NCI-H128 (cell line): ENCODE data around the gene MEIOSIN.
"Not testable (repeated sequence)": the region's sequence is repeated elsewhere in the genome, so short reads cannot be mapped to it uniquely, and the experiment has no call there.

Experiments used
- DNase-seq: peaks from one replicate; lab custom pipeline; 2025; ENCODE audit not compliant: unreplicated experiment; lab: John Stamatoyannopoulos, UW

MEIOSIN gene

GRCh38 chr19:45798995-45799517 lies 65.8 kb downstream of the MEIOSIN start:
- DNase-seq = peak; percentile 53

GRCh38 chr19:45799541-45799940 lies 66.3 kb downstream of the MEIOSIN start:
- DNase-seq = not testable (repeated sequence)

GRCh38 chr19:45800070-45800553 lies 66.9 kb downstream of the MEIOSIN start:
- no peak for DNase-seq

GRCh38 chr19:45801603-45802175 lies 68.5 kb downstream of the MEIOSIN start:
- no peak for DNase-seq

GRCh38 chr19:45804140-45804958 lies 71.1 kb downstream of the MEIOSIN start:
- no peak for DNase-seq

GRCh38 chr19:45804959-45805230 lies 71.7 kb downstream of the MEIOSIN start:
- DNase-seq = no peak

GRCh38 chr19:45805719-45806118 lies 72.5 kb downstream of the MEIOSIN start:
- no peak for DNase-seq

GRCh38 chr19:45809643-45810159 lies 76.5 kb downstream of the MEIOSIN start:
- no peak for DNase-seq

GRCh38 chr19:45812297-45812696 lies 79.1 kb downstream of the MEIOSIN start:
- no peak for DNase-seq
